Endodermal cell (in vitro differentiated cells): ENCODE measurements around the gene RERE. TPM values are rescaled to one million over a fixed set of nuclear protein-coding genes. Genes with fewer than 3 reads are reported as not detected.

ENCODE experiments used
- DNase-seq: peaks from one replicate; pipeline ENCODE4 v3.0.0-alpha.2; 2017
- H3K27ac ChIP-seq: 2 replicates; pipeline ENCODE4 v1.5.1; 2013; ENCODE audit warnings: mild to moderate bottlenecking, low read depth, low read length, moderate library complexity
- H3K27me3 ChIP-seq: 2 replicates; pipeline ENCODE4 v1.6.1; 2013; ENCODE audit warnings: mild to moderate bottlenecking, low read length, moderate library complexity; ENCODE audit not compliant: insufficient read depth, control insufficient read depth, poor library complexity, severe bottlenecking
- H3K36me3 ChIP-seq: 2 replicates; pipeline ENCODE4 v1.7.0; 2013; ENCODE audit warnings: mild to moderate bottlenecking, low read length, moderate library complexity; ENCODE audit not compliant: control insufficient read depth, insufficient read depth
- H3K4me1 ChIP-seq: one replicate; pipeline ENCODE4 v1.7.0; 2013; ENCODE audit warnings: low read length; ENCODE audit not compliant: control insufficient read depth, insufficient read depth
- H3K4me3 ChIP-seq: 2 replicates; pipeline ENCODE4 v1.5.1; 2013; ENCODE audit warnings: mild to moderate bottlenecking, low read length, moderate library complexity
- H3K9ac ChIP-seq: 2 replicates; pipeline ENCODE4 v1.6.1; 2013; ENCODE audit warnings: mild to moderate bottlenecking, low read length, moderate library complexity; ENCODE audit not compliant: poor library complexity, severe bottlenecking; ENCODE audit errors: extremely low read depth
- H3K9me3 ChIP-seq: 2 replicates; pipeline ENCODE4 v1.6.1; 2013; ENCODE audit warnings: mild to moderate bottlenecking, low read length, moderate library complexity; ENCODE audit not compliant: control insufficient read depth
- H3K27ac Mint-ChIP-seq: 2 replicates; pipeline ENCODE4 v1.8.0; 2020; ENCODE audit warnings: mixed read lengths
- H3K27me3 Mint-ChIP-seq: 2 replicates; pipeline ENCODE4 v1.8.0; 2021; ENCODE audit warnings: mild to moderate bottlenecking, mixed read lengths; ENCODE audit not compliant: insufficient read depth
- H3K36me3 Mint-ChIP-seq: 2 replicates; pipeline ENCODE4 v1.8.0; 2020; ENCODE audit warnings: low read depth, mixed read lengths
- H3K4me1 Mint-ChIP-seq: 2 replicates; pipeline ENCODE4 v1.8.0; 2020; ENCODE audit warnings: mixed read lengths
- H3K4me3 Mint-ChIP-seq: 2 replicates; pipeline ENCODE4 v1.8.0; 2020; ENCODE audit warnings: mild to moderate bottlenecking, moderate library complexity, mixed read lengths
- H3K9me3 Mint-ChIP-seq: 2 replicates; pipeline ENCODE4 v1.8.0; 2020; ENCODE audit warnings: mild to moderate bottlenecking, mixed read lengths
- WGBS, 2 experiments: methylation state at CpG; one replicate each; pipeline versions ENCODE4 v1.1.5 to v1.1.7; 2013; ENCODE audit warnings: missing lambda C conversion rate in 2 of 2, mixed read lengths in 1 of 2; ENCODE audit not compliant: insufficient coverage in 1 of 2, insufficient read length in 1 of 2; 5-methylcytosine and 5-hydroxymethylcytosine counted together
- total RNA-seq, 2 donors: library from RNA; stranded (reverse); fragmentation: NEBNext Ultra II Directional in 1 of 2; extraction: Animal tissue kit (Norgen Biotek cat#: 25700) in 1 of 2; gene quantifications; 2 replicates in 1 of 2; 3 replicates in 1 of 2; pipeline ENCODE4 v1.2.1, GENCODE V29; 2021
- TF ChIP-seq, protein P1 (sequence below): fragments of 200-600 bp; sonication (generic); conservative IDR thresholded peaks from 2 replicates; pipeline ENCODE4 v1.5.0; 2021; ENCODE audit warnings: antibody characterized with exemption, mild to moderate bottlenecking

Gene RERE
- total RNA-seq, 2 donors from 2014 or later: 159 to 179 TPM

DNA sequence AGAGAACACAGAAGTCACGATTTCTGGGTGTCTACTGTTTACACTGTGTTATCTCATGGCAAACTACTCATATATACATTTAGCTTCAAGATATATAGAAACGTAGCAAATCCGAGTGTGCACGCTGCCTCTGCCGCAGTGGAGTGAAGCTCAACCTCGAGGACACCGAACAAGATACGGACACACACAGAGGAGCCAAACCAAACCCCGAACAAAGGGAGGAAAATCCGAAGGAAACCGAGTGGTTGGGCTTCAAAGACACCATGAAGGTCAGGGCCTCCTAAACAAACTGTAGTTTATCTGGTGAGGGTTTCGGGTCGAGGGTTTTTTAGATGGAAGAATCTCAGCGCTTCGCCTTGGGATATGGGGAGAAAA is 465.0 kb downstream of the RERE start:
- peaks cover 9% of the 10 kb centered on the region for H3K4me1 Mint-ChIP-seq
- TF ChIP-seq, protein P1, sequence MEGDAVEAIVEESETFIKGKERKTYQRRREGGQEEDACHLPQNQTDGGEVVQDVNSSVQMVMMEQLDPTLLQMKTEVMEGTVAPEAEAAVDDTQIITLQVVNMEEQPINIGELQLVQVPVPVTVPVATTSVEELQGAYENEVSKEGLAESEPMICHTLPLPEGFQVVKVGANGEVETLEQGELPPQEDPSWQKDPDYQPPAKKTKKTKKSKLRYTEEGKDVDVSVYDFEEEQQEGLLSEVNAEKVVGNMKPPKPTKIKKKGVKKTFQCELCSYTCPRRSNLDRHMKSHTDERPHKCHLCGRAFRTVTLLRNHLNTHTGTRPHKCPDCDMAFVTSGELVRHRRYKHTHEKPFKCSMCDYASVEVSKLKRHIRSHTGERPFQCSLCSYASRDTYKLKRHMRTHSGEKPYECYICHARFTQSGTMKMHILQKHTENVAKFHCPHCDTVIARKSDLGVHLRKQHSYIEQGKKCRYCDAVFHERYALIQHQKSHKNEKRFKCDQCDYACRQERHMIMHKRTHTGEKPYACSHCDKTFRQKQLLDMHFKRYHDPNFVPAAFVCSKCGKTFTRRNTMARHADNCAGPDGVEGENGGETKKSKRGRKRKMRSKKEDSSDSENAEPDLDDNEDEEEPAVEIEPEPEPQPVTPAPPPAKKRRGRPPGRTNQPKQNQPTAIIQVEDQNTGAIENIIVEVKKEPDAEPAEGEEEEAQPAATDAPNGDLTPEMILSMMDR: no peak
- H3K9me3 Mint-ChIP-seq: no peaks in the 10 kb centered on the region
- no peak overlapping the region for H3K4me3 Mint-ChIP-seq
- WGBS, 2 experiments: 91 to 96% methylated on average over 15 of the region's 15 CpGs
- Histone ChIP-seq H3K9ac (no peak overlapping the region), H3K4me1 (no peaks in the 10 kb centered on the region), H3K9me3 (no peaks in the 10 kb centered on the region), H3K27me3 (no peaks in the 10 kb centered on the region), H3K4me3 (no peak overlapping the region), H3K27ac (peak overlapping the region; percentile 61), H3K36me3 (peaks cover 46% of the 10 kb centered on the region)
- no peak for DNase-seq
- H3K36me3 Mint-ChIP-seq: peaks cover 26% of the 10 kb centered on the region
- peaks cover 1% of the 10 kb centered on the region for H3K27me3 Mint-ChIP-seq
- peak overlapping the region; percentile 15 for H3K27ac Mint-ChIP-seq

- Histone ChIP-seq H3K9me3 (no peaks in the 10 kb centered on the region), H3K9ac (no peak overlapping the region), H3K27me3 (no peaks in the 10 kb centered on the region), H3K4me3 (no peak overlapping the region), H3K36me3 (peaks cover 40% of the 10 kb centered on the region), H3K4me1 (no peaks in the 10 kb centered on the region), H3K27ac (peak overlapping the region; percentile 61)
- peaks cover 1% of the 10 kb centered on the region for H3K27me3 Mint-ChIP-seq
- H3K4me1 Mint-ChIP-seq: peaks cover 9% of the 10 kb centered on the region
- H3K27ac Mint-ChIP-seq: peak overlapping the region; percentile 87
- WGBS, 2 experiments: 75 to 86% methylated on average over 5 to 11 of the region's 13 CpGs
- TF ChIP-seq, protein P1: peak; percentile 83
- no peaks in the 10 kb centered on the region for H3K9me3 Mint-ChIP-seq
- H3K4me3 Mint-ChIP-seq: no peak overlapping the region
- DNase-seq: peak; percentile 91
- H3K36me3 Mint-ChIP-seq: peaks cover 25% of the 10 kb centered on the region
Observed at GRCh38 chr1:8351693-8352470, 465.6 kb downstream of the RERE start.

DNA sequence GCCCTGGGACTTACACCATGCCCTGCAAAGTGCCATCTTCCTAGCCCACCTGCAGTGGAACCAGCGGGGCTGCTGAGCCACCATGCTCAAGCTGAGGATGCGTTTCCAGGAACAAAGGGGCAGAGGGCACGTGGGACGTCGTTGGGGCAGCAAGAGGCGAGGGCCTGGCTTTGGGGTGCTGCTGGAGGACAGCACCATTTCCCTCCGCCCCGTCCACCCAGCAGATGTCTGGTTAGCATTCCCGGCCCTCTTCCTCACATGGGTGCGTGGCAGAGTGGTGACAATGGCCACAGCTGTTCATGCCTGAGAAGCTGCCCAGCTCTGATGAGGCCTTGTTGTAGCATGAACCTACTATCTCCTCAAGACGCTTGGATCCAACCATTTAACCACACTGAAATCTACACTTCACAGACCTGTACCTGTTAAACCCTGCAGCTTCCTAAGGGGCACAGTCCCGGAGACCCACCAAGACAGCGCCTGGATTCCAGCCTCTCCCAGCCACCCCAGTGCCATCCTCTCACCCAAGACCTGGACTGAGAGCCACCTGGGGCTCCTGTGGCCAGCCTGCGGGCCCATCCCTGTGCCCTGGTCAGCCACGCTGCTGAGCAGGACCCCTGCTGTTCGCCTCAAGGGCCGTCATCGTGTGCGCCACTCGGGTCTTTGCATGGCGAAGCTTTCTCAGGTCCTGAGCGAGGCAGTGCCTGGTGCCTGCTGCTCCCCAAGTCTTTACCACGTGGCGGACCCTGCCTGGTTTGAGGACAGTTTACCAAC is 466.3 kb downstream of the RERE start:
- DNase-seq: peak; percentile 59
- no peak overlapping the region for H3K4me3 ChIP-seq

More for the DNA sequence above, 466.3 kb downstream of the RERE start:
- Mint-ChIP-seq H3K27ac (peak overlapping the region; percentile 87), H3K4me1 (peaks cover 9% of the 10 kb centered on the region), H3K27me3 (peaks cover 3% of the 10 kb centered on the region), H3K9me3 (no peaks in the 10 kb centered on the region), H3K4me3 (no peak overlapping the region), H3K36me3 (peaks cover 17% of the 10 kb centered on the region)
- no peak overlapping the region for H3K9ac ChIP-seq
- H3K36me3 ChIP-seq: peaks cover 32% of the 10 kb centered on the region
- TF ChIP-seq, protein P1: no peak
- peak overlapping the region; percentile 24 for H3K27ac ChIP-seq
- no peaks in the 10 kb centered on the region for H3K4me1 ChIP-seq
- no peaks in the 10 kb centered on the region for H3K27me3 ChIP-seq
- no peaks in the 10 kb centered on the region for H3K9me3 ChIP-seq
- 93 to 95% methylated on average over 19 to 24 of the region's 24 CpGs for WGBS, 2 experiments
